ENCODE data around the gene VAPA. TPM values are rescaled to one million over a fixed set of nuclear protein-coding genes. Genes with fewer than 3 reads are reported as not detected.

VAPA gene
- total and polyA plus RNA-seq, 2 donors (not counting 3 experiments of a cell fraction or from before 2014, with no cell fraction given) = 105 to 163 TPM

- Histone ChIP-seq H4K20me1 (replicated peaks; ENCODE audit: control insufficient read depth, extremely low read depth, insufficient read depth, low read length) (peaks cover 2% of the 10 kb centered on the region), H3K4me3 (replicated peaks in 1 of 3; ENCODE audit: insufficient read depth in 1 of 3, low read depth in 1 of 3, low read length in 3 of 3) (no peak overlapping the region), H3K27me3 (ENCODE audit: control insufficient read depth in 2 of 2, insufficient read depth in 2 of 2, low read length in 2 of 2) (peaks cover 0 to 2% of the 10 kb centered on the region in 2 experiments), H3K79me2 (ENCODE audit: control insufficient read depth, insufficient read depth, low read length) (no peaks in the 10 kb centered on the region), H3K9me3 (replicated peaks; ENCODE audit: control insufficient read depth, insufficient read depth, low read length) (no peaks in the 10 kb centered on the region), H3K27ac (ENCODE audit: insufficient read depth, low read depth, low read length) (no peak overlapping the region), H3K9ac (replicated peaks; ENCODE audit: extremely low read depth, insufficient read depth, low read length) (no peak overlapping the region), H2AFZ (ENCODE audit: low read depth, low read length) (no peak overlapping the region), H3K4me1 (ENCODE audit: control insufficient read depth, extremely low read depth, insufficient read depth, low read length) (no peaks in the 10 kb centered on the region), H3K4me2 (ENCODE audit: insufficient read depth, low read length) (no peak overlapping the region), H3K36me3 (ENCODE audit: control insufficient read depth in 2 of 2, extremely low read depth in 1 of 2, insufficient read depth in 2 of 2, low read length in 2 of 2) (peaks cover 0 to 7% of the 10 kb centered on the region in 2 experiments), H3K9me1 (replicated peaks; ENCODE audit: control insufficient read depth, extremely low read depth, insufficient read depth, low read length) (no peaks in the 10 kb centered on the region)
- no TSS peak for BruUV-seq (replicated peaks)
- POLR2A ChIA-PET = no interaction called here
- dilution Hi-C loops (cut with MboI; ENCODE audit: extremely low pct_ligation_motif_present, low sequenced_read_pairs) (no loop called here), intact Hi-C loops (cut with micrococcal nuclease) (no loop called here)
- TF ChIP-seq GATA2 (IDR thresholded peaks at IDR 0.05; ENCODE audit: insufficient read depth, insufficient read length, low read depth, low read length) (no peak), FOS (IDR thresholded peaks at IDR 0.05; ENCODE audit: borderline replicate concordance, insufficient read depth, low read length) (no peak), CTCF (IDR thresholded peaks at IDR 0.05; ENCODE audit: extremely low read depth in 1 of 2, insufficient read depth in 1 of 2, low read depth in 1 of 2, low read length in 2 of 2) (no peak), JUN (IDR thresholded peaks at IDR 0.05; ENCODE audit: borderline replicate concordance, insufficient read depth, insufficient read length, low read depth) (no peak), POLR2AphosphoS5 (IDR thresholded peaks at IDR 0.05; ENCODE audit: insufficient read depth, low read depth, low read length) (no peak), MAX (IDR thresholded peaks at IDR 0.05; ENCODE audit: insufficient read depth, insufficient read length) (no peak), MYC (IDR thresholded peaks at IDR 0.05; ENCODE audit: low read depth, low read length) (no peak), EZH2 (IDR thresholded peaks at IDR 0.05; ENCODE audit: borderline replicate concordance, low read depth, low read length, severe bottlenecking) (no peak), POLR2A (IDR thresholded peaks at IDR 0.05; ENCODE audit: low read depth, low read length) (no peak)
- no peak for FAIRE-seq
- CTCF ChIA-PET = no interaction called here
- no peak for DNase-seq (ENCODE audit: low read depth, low spot score)
Measured at GRCh38 chr18:9959564-9959963, 45.7 kb downstream of the VAPA start.
